ENCODE results near the gene CDK5R1. TPM values are rescaled to one million over a fixed set of nuclear protein-coding genes. Genes with fewer than 3 reads are reported as not detected.

Gene CDK5R1
- total RNA-seq, 2 experiments from 2014 or later, result 9.7 to 9.9 TPM

DNA sequence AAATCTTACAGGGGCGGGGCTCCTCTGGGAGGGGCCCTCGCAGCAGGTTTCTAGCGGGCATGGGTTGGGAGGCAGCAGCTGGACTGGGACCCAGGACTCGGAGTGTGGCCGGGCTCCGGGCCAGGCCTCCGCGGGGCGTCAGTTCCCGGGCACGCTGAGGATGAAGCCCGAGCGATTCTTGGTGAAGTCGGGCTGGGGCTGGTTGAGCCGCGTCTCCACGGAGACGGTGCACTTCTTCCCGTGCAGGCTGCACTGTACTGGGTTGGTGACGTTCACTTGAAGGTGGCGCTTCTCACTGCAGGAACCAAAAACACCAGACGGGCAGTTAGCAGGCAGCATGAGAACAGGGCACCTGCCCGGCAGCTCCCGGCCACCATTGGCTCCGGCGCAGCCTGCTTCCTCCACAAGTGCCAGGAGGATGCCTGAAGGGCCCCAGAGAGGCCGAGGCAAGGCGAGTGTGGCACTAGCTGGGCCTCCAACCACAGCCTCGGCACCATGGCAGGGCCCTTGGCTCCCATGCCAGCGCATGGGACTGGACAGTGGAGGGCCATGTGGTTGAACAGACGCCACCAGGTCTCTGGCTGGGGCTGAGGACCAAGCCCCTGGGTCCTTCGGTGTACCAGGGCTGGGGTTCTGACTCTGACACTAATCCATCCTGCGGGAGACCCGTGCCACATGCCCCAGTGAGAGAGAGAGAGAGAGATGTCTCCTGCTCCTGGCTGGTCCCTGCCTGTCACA, 8.0 kb downstream of the CDK5R1 start:
- Mint-ChIP-seq H3K9me3 (no peaks in the 10 kb centered on the region), H3K4me1 (peaks cover 52% of the 10 kb centered on the region), H3K36me3 (peaks cover 11% of the 10 kb centered on the region), H3K27ac (peak overlapping the region; percentile 51), H3K27me3 (no peaks in the 10 kb centered on the region), H3K4me3 (peak overlapping the region; percentile 32)
- DNase-seq, result no peak

DNA sequence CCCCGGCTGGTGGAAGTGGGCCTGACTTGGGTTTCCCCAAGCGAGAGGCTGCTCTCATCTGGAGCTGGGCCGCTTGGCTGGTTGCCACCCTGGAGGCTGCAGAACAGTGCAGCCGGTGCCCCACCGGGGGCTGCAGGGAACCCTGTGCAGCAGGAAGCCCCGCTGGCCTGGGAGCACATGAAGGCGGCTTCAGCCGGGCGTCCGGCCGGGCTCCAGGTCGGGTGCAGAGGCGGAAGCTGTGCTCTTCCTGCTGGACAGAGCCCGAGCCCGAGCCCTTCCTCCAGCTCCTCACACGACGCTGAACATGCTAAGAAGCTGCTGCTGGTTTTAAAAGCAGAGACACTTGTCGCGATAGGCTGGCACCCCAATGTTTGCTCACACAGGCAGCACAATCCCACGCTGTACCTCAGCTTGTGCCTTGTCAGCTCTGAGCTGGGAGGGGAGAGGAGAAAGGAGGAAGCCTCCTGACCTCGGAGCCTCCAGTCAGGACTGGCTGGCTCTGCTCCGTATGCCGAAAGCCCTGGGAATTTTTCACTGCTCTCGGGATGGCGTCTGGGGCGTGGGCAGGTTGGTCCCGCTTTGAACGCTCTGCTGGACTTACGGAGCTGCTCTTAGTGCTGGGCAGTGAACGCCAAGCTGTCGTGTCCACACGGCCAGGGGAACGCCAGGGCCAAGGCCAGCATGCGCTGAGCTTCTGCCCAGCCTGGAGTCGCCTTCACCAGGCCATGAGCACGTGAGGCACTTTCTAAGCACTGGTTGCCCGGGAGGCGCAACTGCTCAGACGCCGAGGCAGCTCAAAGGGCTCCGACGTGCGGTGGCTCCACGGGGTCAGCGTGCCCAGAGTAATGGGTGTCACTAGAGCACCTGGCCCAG, 8.8 kb downstream of the CDK5R1 start:
- Mint-ChIP-seq H3K9me3 (no peaks in the 10 kb centered on the region), H3K4me1 (peaks cover 45% of the 10 kb centered on the region), H3K4me3 (peak overlapping the region; percentile 7), H3K27ac (peak overlapping the region; percentile 51), H3K36me3 (peaks cover 5% of the 10 kb centered on the region), H3K27me3 (no peaks in the 10 kb centered on the region)
- DNase-seq, result no peak

DNA sequence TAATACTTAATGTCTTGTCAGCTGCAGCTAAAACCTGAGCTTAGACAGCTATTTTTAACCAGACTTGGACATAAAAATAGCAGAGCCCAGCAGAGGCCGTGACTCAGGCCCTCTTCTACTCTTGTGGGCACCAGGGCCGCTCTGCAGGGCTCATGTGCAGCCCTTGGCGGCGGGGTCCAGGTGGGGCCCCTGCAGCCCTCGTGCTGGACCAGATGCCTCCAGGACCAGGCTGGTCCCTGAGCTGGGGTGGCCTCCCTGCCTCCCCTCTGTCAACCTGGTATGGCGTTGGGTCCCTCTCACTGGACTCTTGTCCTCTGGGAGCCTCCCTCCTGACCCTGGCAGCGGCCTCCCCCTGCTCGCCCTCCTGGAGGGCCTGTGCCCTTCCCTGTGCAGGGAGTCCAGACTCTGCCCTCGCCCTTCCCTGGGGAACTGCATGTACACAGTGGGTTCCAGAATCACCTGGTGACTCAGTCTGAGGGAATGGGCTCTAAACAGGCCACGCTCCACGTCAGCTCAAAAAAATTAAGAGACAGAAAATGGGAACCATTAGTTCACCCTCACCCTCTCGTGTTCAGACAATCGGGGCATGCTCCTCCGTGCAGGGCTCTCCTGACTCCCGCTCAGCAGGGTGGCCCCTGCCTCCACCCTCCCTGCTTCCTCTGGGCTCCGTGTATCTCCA, 9.7 kb downstream of the CDK5R1 start:
- Mint-ChIP-seq H3K27me3 (no peaks in the 10 kb centered on the region), H3K36me3 (peaks cover 5% of the 10 kb centered on the region), H3K4me3 (no peak overlapping the region), H3K27ac (no peak overlapping the region), H3K4me1 (peaks cover 43% of the 10 kb centered on the region), H3K9me3 (no peaks in the 10 kb centered on the region)
- no peak for DNase-seq

DNA sequence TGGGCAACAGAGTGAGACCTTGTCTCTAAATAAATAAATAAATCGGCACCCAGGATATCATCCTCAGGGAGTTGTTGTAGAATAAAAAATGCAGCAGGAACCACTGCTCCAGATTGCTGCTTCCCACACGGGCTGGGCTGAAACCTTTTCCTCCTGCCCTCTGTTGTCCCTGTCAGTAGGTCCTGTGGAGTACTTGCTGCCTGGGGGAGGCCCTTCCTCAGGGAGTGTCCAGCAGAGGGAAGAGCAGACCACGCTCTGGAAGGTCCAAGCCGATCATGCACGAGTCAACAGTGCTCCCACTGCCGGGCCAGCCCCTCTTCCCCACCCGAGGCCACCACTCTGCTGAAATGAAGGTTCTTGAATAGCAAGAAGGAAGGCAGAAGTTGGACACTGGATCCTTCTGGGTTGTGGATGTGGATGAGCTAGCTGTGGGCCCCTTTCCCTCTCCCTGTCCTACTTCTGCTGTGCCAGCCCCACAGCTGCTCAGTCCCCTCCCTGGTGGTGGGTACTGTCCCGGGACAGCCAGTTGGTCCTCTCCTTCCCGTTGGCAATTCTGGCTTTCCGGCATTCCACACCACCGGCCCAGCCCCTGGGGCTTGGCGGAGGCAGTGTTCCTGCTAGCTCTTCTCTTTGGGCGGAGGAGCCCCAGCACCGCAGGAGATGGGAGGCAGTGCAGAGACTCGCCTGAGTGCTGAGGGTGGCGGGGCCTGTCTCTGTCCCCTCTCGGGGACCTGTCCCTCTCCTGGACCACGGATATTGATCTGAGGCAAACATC, 10.8 kb downstream of the CDK5R1 start:
- Mint-ChIP-seq H3K4me3 (no peak overlapping the region), H3K9me3 (no peaks in the 10 kb centered on the region), H3K27ac (peak overlapping the region; percentile 25), H3K36me3 (peaks cover 8% of the 10 kb centered on the region), H3K4me1 (peaks cover 43% of the 10 kb centered on the region), H3K27me3 (no peaks in the 10 kb centered on the region)
- no peak for DNase-seq

DNA sequence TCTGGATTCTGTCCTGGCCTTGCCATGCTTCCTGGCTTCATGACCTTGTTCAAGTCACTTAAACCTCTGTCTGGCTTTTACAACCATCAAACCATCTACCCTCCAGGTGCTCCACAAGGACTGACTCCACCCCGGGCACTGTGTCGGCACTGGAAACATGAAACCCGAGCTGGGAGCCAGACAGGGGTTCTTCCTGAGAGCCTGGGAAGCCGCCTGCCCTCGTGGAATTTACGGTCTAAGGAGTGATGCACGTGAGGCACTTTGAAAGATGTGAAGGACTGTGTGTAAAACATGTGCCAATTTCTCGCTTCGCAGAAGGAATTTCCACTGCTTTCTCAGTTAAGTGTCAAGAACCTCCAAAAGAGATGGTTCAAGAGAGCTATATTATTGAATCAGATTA, 11.6 kb downstream of the CDK5R1 start:
- no peak overlapping the region for H3K27ac Mint-ChIP-seq
- peaks cover 7% of the 10 kb centered on the region for H3K36me3 Mint-ChIP-seq
- DNase-seq, result no peak
- H3K4me1 Mint-ChIP-seq, result peaks cover 43% of the 10 kb centered on the region
- H3K4me3 Mint-ChIP-seq, result no peak overlapping the region
- H3K27me3 Mint-ChIP-seq, result no peaks in the 10 kb centered on the region
- no peaks in the 10 kb centered on the region for H3K9me3 Mint-ChIP-seq

DNA sequence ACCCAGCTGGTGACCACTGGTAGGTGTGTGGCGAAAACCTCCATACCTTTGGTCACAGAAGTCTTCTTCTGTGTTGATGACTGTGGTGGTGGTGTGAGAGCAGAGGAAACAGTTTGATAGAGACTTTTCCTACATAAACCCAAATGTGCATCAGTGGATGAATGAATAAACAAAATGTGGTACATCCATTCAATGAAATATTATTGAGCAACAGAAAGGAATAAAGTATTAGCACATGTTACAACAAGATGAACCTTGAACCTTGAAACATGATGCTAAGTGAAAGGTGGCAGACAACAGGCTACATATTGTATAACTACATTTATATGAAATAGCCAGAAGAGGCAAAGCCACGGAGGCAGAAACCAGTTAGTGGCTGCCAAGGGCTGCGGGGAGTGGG, 15.2 kb downstream of the CDK5R1 start:
- peak overlapping the region; percentile 95 for H3K27ac Mint-ChIP-seq
- no peak for DNase-seq
- H3K4me1 Mint-ChIP-seq, result peaks cover 50% of the 10 kb centered on the region
- peaks cover 7% of the 10 kb centered on the region for H3K36me3 Mint-ChIP-seq
- no peaks in the 10 kb centered on the region for H3K9me3 Mint-ChIP-seq
- peak overlapping the region; percentile 7 for H3K4me3 Mint-ChIP-seq
- no peaks in the 10 kb centered on the region for H3K27me3 Mint-ChIP-seq

DNA sequence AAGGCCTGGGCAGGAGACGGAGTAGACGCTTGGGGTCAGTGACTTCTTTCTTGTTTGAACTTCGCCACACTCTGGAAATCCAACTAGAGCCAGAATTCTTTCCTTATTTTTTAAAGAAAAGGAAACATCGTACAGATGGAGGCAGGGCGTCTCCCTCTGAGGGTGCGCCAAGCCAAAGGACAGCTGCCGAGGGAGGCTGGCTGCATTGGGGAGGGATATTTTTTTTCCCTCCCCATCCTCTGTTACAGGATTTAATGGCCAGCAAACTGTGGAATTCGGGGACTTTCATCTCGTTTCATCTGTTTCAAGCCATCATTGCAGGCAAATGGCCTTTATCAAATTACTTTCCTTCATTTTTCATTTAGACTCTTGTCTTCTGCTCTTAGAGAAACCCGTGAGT, 15.9 kb downstream of the CDK5R1 start:
- Mint-ChIP-seq H3K4me1 (peaks cover 51% of the 10 kb centered on the region), H3K27ac (peak overlapping the region; percentile 95), H3K9me3 (no peaks in the 10 kb centered on the region), H3K36me3 (peaks cover 8% of the 10 kb centered on the region), H3K4me3 (no peak overlapping the region), H3K27me3 (no peaks in the 10 kb centered on the region)
- DNase-seq, result no peak

DNA sequence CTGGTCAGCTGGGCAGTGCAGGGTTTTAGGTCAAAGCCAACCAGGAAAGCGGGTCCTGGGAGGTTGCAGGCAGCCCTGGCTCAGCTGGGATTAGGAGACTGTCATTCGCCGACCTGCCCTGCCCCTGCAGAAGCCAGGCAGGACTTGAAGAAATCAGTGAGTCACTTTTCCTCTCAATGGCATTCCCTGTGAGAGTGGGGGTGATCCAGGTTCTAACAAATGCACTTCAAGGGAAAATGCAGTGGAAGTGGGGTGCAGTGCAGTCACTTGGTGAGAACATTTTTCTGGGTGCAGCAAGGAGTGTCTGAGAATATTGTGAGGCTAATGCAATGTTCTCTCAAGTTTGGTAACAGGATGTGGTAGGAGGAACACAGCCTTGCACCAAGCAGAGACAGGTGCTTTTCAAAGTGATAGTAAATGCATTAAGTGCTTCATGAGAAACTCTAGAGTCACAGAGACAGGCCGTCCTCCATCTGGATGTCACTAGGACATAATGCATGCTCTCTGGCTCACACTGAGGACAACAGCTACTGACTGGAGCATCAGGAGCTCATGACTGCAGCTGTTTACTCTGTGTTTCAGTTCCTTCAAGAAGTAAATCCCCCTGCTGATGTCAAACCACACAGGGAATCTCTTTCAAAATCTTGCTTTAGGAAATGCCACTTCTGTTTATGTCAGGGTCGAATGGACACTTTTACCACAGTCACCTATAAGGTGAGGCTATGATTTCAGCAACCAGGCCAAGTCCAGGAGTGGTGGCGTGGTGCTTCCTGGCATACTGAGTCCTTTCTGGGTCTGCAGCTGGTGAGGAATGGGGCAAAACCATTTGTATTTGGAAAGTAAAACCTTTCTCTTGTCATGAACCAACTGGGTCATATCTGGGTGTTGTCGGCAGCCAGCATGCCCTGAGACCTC, 16.7 kb downstream of the CDK5R1 start:
- DNase-seq, result no peak
- H3K27me3 Mint-ChIP-seq, result no peaks in the 10 kb centered on the region
- H3K4me1 Mint-ChIP-seq, result peaks cover 57% of the 10 kb centered on the region
- H3K27ac Mint-ChIP-seq, result peak overlapping the region; percentile 95
- peaks cover 8% of the 10 kb centered on the region for H3K36me3 Mint-ChIP-seq
- no peaks in the 10 kb centered on the region for H3K9me3 Mint-ChIP-seq
- H3K4me3 Mint-ChIP-seq, result peak overlapping the region; percentile 50

DNA sequence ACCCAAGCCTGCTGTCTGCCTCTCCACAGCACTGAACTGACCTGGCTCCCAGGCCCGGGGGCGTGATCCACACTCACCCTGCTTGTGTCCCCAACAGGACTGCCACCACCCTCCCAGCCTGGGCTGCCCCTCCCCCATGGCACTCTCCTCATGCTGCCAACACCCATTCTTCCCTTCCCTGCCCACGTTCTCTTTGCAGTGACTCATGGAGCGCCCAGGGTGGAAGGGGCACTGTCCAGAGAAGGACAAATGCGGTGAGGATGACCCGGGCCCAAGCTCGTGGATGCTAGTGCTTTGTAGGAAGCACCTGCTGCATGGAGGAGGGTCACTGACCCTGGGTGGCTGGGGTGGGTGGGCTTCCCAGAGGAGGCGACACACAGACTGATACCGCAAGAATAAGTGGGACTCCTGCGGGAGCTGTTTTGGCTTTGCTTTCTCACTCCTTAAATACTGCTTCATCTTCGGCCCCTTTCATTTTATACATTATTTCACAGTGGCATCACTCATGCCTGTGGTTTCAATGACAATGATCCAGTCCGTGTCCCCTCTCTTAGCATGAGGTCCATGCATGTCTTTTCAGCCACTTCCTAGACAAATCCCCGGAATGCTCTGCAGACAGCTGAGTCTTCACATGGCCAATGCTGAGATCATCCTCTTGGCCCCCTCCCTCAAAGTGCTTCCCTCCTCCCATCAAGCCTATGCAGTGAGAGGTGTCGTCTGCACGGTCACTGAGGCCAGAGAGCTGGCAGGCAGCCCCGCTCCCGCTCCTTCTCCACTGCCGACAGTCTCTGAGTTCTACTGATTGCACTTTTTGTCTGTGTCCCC, 17.6 kb downstream of the CDK5R1 start:
- Mint-ChIP-seq H3K4me3 (peak overlapping the region; percentile 50), H3K27ac (peak overlapping the region; percentile 95), H3K9me3 (no peaks in the 10 kb centered on the region), H3K27me3 (no peaks in the 10 kb centered on the region), H3K36me3 (peaks cover 8% of the 10 kb centered on the region), H3K4me1 (peaks cover 65% of the 10 kb centered on the region)
- no peak for DNase-seq

DNA sequence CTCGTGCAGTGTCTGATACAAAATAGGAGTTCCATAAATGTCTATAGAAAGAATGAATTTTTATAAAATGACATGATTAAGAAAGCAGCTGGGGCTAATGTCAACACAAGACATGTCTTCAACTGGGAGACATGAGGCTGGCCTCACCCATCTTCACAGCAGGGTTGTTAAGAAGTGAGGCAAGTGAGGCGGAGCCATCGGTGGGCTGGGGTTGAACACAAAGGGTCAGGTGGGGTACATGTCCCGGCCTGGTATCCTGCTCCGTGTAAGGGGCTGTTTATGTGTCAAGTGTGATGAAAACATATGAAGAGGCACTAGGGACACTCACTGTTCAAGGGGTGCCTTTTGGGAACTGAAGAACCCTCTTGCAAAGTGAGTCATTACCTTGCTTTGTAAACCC, 22.1 kb downstream of the CDK5R1 start:
- no peak overlapping the region for H3K4me3 Mint-ChIP-seq
- peaks cover 1% of the 10 kb centered on the region for H3K36me3 Mint-ChIP-seq
- no peak for DNase-seq
- no peak overlapping the region for H3K27ac Mint-ChIP-seq
- no peaks in the 10 kb centered on the region for H3K27me3 Mint-ChIP-seq
- H3K9me3 Mint-ChIP-seq, result no peaks in the 10 kb centered on the region
- peaks cover 45% of the 10 kb centered on the region for H3K4me1 Mint-ChIP-seq

DNA sequence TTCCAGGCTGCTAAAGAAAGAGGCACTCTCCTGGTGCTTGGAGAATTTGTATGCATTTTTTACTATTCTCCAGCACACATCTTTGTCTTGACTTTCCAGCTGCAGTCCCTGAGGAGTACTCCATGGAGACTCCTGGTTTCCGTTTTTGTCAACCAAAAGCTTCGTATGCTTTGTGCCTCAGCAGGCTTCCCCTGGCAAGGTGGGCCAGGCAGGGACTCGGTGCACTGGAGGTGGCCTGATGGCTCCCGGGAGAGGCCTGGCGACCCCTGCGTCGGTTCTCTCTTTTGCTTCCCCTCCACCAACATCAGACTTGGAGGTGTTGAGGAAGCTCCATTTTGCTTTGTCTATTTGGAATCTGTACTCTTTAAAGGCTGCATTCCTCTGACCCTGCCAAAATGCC, 23.7 kb downstream of the CDK5R1 start:
- Mint-ChIP-seq H3K4me1 (peaks cover 44% of the 10 kb centered on the region), H3K27me3 (no peaks in the 10 kb centered on the region), H3K4me3 (no peak overlapping the region), H3K36me3 (peaks cover 1% of the 10 kb centered on the region), H3K9me3 (no peaks in the 10 kb centered on the region), H3K27ac (no peak overlapping the region)
- no peak for DNase-seq

DNA sequence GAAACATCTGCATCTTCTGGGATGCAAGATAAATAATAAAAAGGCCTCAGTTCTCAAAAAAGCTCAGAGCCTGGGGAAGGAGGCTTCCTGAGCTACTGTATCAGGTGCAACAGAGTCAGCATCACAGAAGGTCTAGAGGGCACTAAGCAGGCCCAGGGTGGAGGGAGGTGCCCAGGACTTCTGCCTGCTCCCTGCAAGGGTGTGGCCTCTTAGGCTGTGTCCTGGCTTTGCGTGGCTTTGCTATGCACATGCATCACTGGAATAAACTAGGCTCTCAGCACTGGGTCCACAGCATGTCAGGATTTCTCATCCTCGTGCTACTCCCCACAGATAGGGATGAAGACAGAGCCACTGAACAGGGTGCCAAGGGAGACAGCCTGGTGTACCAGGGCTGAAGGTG, 25.5 kb downstream of the CDK5R1 start:
- H3K4me1 Mint-ChIP-seq, result peaks cover 57% of the 10 kb centered on the region
- no peak overlapping the region for H3K27ac Mint-ChIP-seq
- no peak overlapping the region for H3K4me3 Mint-ChIP-seq
- H3K27me3 Mint-ChIP-seq, result no peaks in the 10 kb centered on the region
- DNase-seq, result no peak
- H3K9me3 Mint-ChIP-seq, result no peaks in the 10 kb centered on the region
- peaks cover under 1% of the 10 kb centered on the region for H3K36me3 Mint-ChIP-seq

DNA sequence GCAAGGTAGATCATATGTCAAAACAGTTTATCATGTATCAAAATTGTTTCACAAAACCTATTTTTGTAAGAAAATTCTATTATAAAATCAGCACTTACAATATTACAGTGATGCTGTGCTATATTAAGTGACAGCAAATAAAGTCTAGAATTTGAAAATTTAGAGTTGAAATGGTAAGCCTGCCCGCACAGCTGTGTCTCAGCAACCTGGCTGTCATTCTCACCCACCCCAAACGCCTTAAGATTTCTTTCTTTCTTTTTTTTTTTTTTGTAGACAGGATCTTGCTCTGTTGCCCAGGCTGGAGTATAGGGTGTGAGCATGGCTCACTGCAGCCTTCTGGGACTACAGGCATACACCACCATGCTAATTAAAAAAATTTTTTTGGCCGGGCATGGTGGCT, 26.8 kb downstream of the CDK5R1 start:
- no peak overlapping the region for H3K27ac Mint-ChIP-seq
- no peak for DNase-seq
- no peaks in the 10 kb centered on the region for H3K9me3 Mint-ChIP-seq

More for the DNA sequence above, 26.8 kb downstream of the CDK5R1 start:
- H3K4me3 Mint-ChIP-seq, result no peak overlapping the region
- no peaks in the 10 kb centered on the region for H3K27me3 Mint-ChIP-seq
- H3K36me3 Mint-ChIP-seq, result no peaks in the 10 kb centered on the region
- peaks cover 60% of the 10 kb centered on the region for H3K4me1 Mint-ChIP-seq

All from activated naive CD8-positive, alpha-beta T cell treated with anti-CD3 and anti-CD28 coated beads for 36 hours (primary cell).